HEK293 (cell line): ENCODE data around the gene NEAT1.

Experiments used
- GLI4 ChIP-seq: fragments of 450-650 bp; formaldehyde crosslinking; IDR thresholded peaks from 2 replicates; pipeline ENCODE4 v1.5.1; 2016; ENCODE audit warnings: missing biosample characterization, missing genetic modification characterization
- HIC1 ChIP-seq: fragments of 450-650 bp; formaldehyde crosslinking; IDR thresholded peaks from 2 replicates; pipeline ENCODE4 v1.5.1; 2016; ENCODE audit warnings: missing biosample characterization, missing genetic modification characterization
- KLF9 ChIP-seq: fragments of 450-650 bp; formaldehyde crosslinking; IDR thresholded peaks from 2 replicates; pipeline ENCODE4 v1.5.1; 2016; ENCODE audit warnings: missing biosample characterization, missing genetic modification characterization, low read depth
- OSR2 ChIP-seq: fragments of 450-650 bp; formaldehyde crosslinking; IDR thresholded peaks from 2 replicates; pipeline ENCODE4 v1.5.1; 2016; ENCODE audit warnings: missing biosample characterization, missing genetic modification characterization
- SP7 ChIP-seq: fragments of 450-650 bp; formaldehyde crosslinking; IDR thresholded peaks from 2 replicates; pipeline ENCODE4 v1.5.1; 2016; ENCODE audit warnings: missing biosample characterization, missing genetic modification characterization
- TSHZ1 ChIP-seq: fragments of 450-650 bp; formaldehyde crosslinking; IDR thresholded peaks from 2 replicates; pipeline ENCODE4 v1.5.1; 2016; ENCODE audit warnings: missing biosample characterization, missing genetic modification characterization, borderline replicate concordance
- ZBTB6 ChIP-seq: fragments of 450-650 bp; formaldehyde crosslinking; IDR thresholded peaks from 2 replicates; pipeline ENCODE4 v1.5.1; 2017; ENCODE audit warnings: missing biosample characterization, missing genetic modification characterization
- ZFP41 ChIP-seq: fragments of 450-650 bp; formaldehyde crosslinking; IDR thresholded peaks from 2 replicates; pipeline ENCODE4 v1.5.1; 2016; ENCODE audit warnings: missing biosample characterization, missing genetic modification characterization, borderline replicate concordance
- ZNF133 ChIP-seq: fragments of 450-650 bp; formaldehyde crosslinking; IDR thresholded peaks from 2 replicates; pipeline ENCODE4 v1.5.1; 2016; ENCODE audit warnings: missing biosample characterization, missing genetic modification characterization
- ZNF202 ChIP-seq: fragments of 450-650 bp; formaldehyde crosslinking; IDR thresholded peaks from 2 replicates; pipeline ENCODE4 v1.5.1; 2016; ENCODE audit warnings: missing biosample characterization, missing genetic modification characterization, borderline replicate concordance
- ZNF221 ChIP-seq: fragments of 450-650 bp; formaldehyde crosslinking; IDR thresholded peaks from 2 replicates; pipeline ENCODE4 v1.5.1; 2017; ENCODE audit warnings: missing biosample characterization, missing genetic modification characterization, borderline replicate concordance
- ZNF266 ChIP-seq: fragments of 450-650 bp; formaldehyde crosslinking; IDR thresholded peaks from 2 replicates; pipeline ENCODE4 v1.5.1; 2016; ENCODE audit warnings: missing biosample characterization, missing genetic modification characterization, low read depth
- ZNF280C ChIP-seq: fragments of 450-650 bp; formaldehyde crosslinking; IDR thresholded peaks from 2 replicates; pipeline ENCODE4 v1.5.1; 2016; ENCODE audit warnings: missing biosample characterization, missing genetic modification characterization
- ZNF311 ChIP-seq: fragments of 450-650 bp; formaldehyde crosslinking; IDR thresholded peaks from 2 replicates; pipeline ENCODE4 v1.5.1; 2017; ENCODE audit warnings: missing biosample characterization, missing genetic modification characterization, borderline replicate concordance
- ZNF48 ChIP-seq: fragments of 450-650 bp; formaldehyde crosslinking; IDR thresholded peaks from 2 replicates; pipeline ENCODE4 v1.5.1; 2016; ENCODE audit warnings: missing biosample characterization, missing genetic modification characterization
- ZNF514 ChIP-seq: fragments of 450-650 bp; formaldehyde crosslinking; IDR thresholded peaks from 2 replicates; pipeline ENCODE4 v1.5.1; 2016; ENCODE audit warnings: missing biosample characterization, missing genetic modification characterization
- ZNF529 ChIP-seq: fragments of 450-650 bp; formaldehyde crosslinking; IDR thresholded peaks from 2 replicates; pipeline ENCODE4 v1.5.1; 2017; ENCODE audit warnings: missing genetic modification characterization, missing biosample characterization; ENCODE audit not compliant: insufficient replicate concordance
- ZNF530 ChIP-seq: fragments of 450-650 bp; formaldehyde crosslinking; IDR thresholded peaks from 2 replicates; pipeline ENCODE4 v1.5.1; 2016; ENCODE audit warnings: low read depth, missing biosample characterization, missing genetic modification characterization
- ZNF548 ChIP-seq: fragments of 450-650 bp; formaldehyde crosslinking; IDR thresholded peaks from 2 replicates; pipeline ENCODE4 v1.5.1; 2016; ENCODE audit warnings: missing biosample characterization, missing genetic modification characterization
- ZNF610 ChIP-seq: fragments of 450-650 bp; formaldehyde crosslinking; IDR thresholded peaks from 2 replicates; pipeline ENCODE4 v1.5.1; 2016; ENCODE audit warnings: missing biosample characterization, missing genetic modification characterization, borderline replicate concordance
- ZNF626 ChIP-seq: fragments of 450-650 bp; sonication (Bioruptor Pico); formaldehyde crosslinking; IDR thresholded peaks from 2 replicates; pipeline ENCODE4 v1.5.1; 2018; ENCODE audit warnings: missing biosample characterization, missing genetic modification characterization, inconsistent platforms
- ZNF639 ChIP-seq: fragments of 450-650 bp; formaldehyde crosslinking; IDR thresholded peaks from 2 replicates; pipeline ENCODE4 v1.5.1; 2016; ENCODE audit warnings: missing biosample characterization, missing genetic modification characterization
- ZNF658 ChIP-seq: fragments of 450-650 bp; formaldehyde crosslinking; IDR thresholded peaks from 2 replicates; pipeline ENCODE4; 2016; ENCODE audit warnings: missing biosample characterization, missing genetic modification characterization
- ZNF660 ChIP-seq: fragments of 450-650 bp; IDR thresholded peaks from 2 replicates; pipeline ENCODE4 v1.5.1; 2018; ENCODE audit warnings: missing biosample characterization, mild to moderate bottlenecking, missing genetic modification characterization
- ZNF768 ChIP-seq: fragments of 450-650 bp; formaldehyde crosslinking; IDR thresholded peaks from 2 replicates; pipeline ENCODE4 v1.5.1; 2018; ENCODE audit warnings: missing biosample characterization, mild to moderate bottlenecking, missing genetic modification characterization
- ZNF792 ChIP-seq: fragments of 450-650 bp; formaldehyde crosslinking; IDR thresholded peaks from 2 replicates; pipeline ENCODE4 v1.5.1; 2016; ENCODE audit warnings: missing biosample characterization, missing genetic modification characterization
- TF ChIP-seq, protein P1 (sequence below): fragments of 450-650 bp; IDR thresholded peaks from 2 replicates; pipeline ENCODE4 v1.5.1; 2018; ENCODE audit warnings: missing biosample characterization, mild to moderate bottlenecking, missing genetic modification characterization

NEAT1 gene

GRCh38 chr11:65418681-65419459 lies 3.7 kb upstream of the NEAT1 start (continued):
- no peak for TF ChIP-seq ZNF658
- TF ChIP-seq ZNF221 (tag by site-specific recombination): no peak
- no peak for TF ChIP-seq ZFP41 (tag by site-specific recombination)
- peak; percentile 70; the same call in 1 of the 2 replicates for TF ChIP-seq KLF9 (tag by site-specific recombination)
- peak; percentile 63; the same call in 1 of the 2 replicates for TF ChIP-seq ZBTB6 (tag by site-specific recombination)
- TF ChIP-seq ZNF660 (tag by site-specific recombination): peak; percentile 68; the same call in 1 of the 2 replicates
- TF ChIP-seq, protein P1, sequence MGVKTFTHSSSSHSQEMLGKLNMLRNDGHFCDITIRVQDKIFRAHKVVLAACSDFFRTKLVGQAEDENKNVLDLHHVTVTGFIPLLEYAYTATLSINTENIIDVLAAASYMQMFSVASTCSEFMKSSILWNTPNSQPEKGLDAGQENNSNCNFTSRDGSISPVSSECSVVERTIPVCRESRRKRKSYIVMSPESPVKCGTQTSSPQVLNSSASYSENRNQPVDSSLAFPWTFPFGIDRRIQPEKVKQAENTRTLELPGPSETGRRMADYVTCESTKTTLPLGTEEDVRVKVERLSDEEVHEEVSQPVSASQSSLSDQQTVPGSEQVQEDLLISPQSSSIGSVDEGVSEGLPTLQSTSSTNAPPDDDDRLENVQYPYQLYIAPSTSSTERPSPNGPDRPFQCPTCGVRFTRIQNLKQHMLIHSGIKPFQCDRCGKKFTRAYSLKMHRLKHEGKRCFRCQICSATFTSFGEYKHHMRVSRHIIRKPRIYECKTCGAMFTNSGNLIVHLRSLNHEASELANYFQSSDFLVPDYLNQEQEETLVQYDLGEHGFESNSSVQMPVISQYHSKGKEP (tag by site-specific recombination): peak; percentile 82
- no peak for TF ChIP-seq ZNF792 (tag by site-specific recombination)
- no peak for TF ChIP-seq ZNF529 (tag by site-specific recombination)
- TF ChIP-seq TSHZ1 (tag by site-specific recombination): no peak
- TF ChIP-seq ZNF311 (tag by site-specific recombination): no peak
- TF ChIP-seq ZNF610 (tag by site-specific recombination): no peak
- no peak for TF ChIP-seq ZNF266 (tag by site-specific recombination)
- no peak for TF ChIP-seq ZNF133 (tag by site-specific recombination)
- no peak for TF ChIP-seq ZNF530 (tag by site-specific recombination)
- TF ChIP-seq ZNF639: no peak
- no peak for TF ChIP-seq ZNF626 (tag by site-specific recombination)
- TF ChIP-seq SP7 (tag by site-specific recombination): 0 out of 2 replicates have a peak, but pooled peaks have one; percentile 68
- no peak for TF ChIP-seq GLI4
- peak; percentile 73 for TF ChIP-seq HIC1
- no peak for TF ChIP-seq ZNF280C (tag by site-specific recombination)
- TF ChIP-seq ZNF514 (tag by site-specific recombination): no peak
- no peak for TF ChIP-seq ZNF48 (tag by site-specific recombination)
- peak; percentile 20; the same call in 1 of the 2 replicates for TF ChIP-seq OSR2 (tag by site-specific recombination)
- no peak for TF ChIP-seq ZNF202 (tag by site-specific recombination)
- TF ChIP-seq ZNF548 (tag by site-specific recombination): no peak
- no peak for TF ChIP-seq ZNF768 (tag by site-specific recombination)
